Measurements from ENCODE around the gene XAGE3.

Gene XAGE3

DNA sequence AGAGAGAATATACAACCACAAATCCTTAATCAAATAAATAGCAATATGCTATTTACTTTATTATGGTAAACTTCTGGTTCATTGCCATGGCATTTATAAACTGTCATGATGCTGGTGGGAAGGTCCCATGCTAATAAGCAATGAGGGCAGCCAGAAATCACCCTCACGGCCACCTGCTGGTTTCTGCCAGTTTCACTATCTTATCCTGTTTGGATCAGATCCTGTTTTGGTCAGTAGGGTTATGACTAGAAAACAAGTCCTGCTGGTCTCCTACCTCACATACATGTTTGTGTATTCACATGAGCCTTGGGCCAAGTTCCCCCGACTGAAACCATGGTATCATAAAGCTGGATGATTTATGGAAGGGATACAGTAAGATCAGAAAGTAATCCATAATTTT lies 28.7 kb downstream of the XAGE3 start:
- DNase-seq (ENCODE audit: low spot score): no peak

DNA sequence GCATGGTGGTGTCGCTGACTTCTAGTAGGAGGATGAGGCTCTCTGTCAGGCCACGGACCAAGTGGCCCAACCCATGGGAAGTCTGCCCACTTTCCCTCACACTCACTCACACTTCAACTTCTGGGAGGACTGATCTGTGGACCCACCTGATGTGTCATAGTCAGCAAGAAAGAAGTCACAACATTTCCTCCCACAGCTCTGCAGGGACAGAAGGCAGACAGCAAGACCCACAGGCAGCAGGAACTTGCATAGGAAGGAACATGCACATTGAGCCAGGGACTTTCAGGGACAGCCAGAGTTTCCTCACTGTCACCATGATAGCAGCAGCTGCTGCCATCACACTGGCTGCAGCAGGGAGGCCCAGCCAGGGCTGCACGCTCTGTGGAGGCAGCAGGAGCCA lies 37.3 kb downstream of the XAGE3 start:
- DNase-seq (ENCODE audit: low spot score): no peak

- no peak for DNase-seq (ENCODE audit: low spot score)
These were observed 43.3 kb downstream of the XAGE3 start for GRCh38 chrX:52824608-52825007.

DNA sequence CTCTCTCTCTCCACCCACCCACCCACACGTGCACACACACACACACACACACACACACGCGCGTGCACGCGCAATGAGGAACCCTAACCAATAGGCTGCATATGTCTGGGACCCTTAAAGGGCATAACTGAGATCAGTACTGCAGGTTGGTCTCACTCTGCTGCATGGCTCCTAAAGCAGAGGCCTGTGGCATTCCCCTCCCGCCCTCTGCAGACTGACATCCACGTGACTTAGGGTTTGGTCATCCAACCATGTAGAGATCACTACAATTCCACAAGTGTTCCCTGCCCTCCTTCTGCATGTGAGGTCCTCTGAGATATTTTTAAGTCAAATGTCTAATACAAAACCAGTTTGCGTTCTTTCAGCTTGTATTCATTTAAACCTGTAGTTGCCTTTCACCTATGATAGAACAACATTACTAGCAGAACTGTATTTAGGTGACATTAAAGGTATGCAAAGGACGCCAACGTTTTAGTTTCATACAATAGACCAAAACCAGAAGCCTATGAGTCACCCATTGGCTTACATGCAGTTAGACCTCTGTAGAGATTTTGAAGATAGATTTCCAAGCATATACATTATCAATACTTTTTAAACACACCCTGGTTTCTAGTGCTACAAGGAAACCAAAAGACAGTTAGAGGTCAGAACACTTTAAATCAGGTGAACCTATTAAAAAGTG lies 46.7 kb downstream of the XAGE3 start:
- DNase-seq (ENCODE audit: low spot score): no peak

- DNase-seq (ENCODE audit: low spot score): no peak
These were observed 48.1 kb downstream of the XAGE3 start for GRCh38 chrX:52819788-52820187.

Measured in CD4-positive, alpha-beta T cell treated with Interleukin-6 at 100 ng/mL for 8 hours (primary cell).